ENCODE data around the gene FUT8.

The FUT8 gene

GRCh38 chr14:65462411-65462810 is 49.9 kb downstream of the FUT8 start:
- TF ChIP-seq CREB1 (IDR thresholded peaks at IDR 0.05; ENCODE audit: low read depth) (no peak), MAX (IDR thresholded peaks at IDR 0.05) (no peak), TCF12 (IDR thresholded peaks at IDR 0.05; ENCODE audit: low read depth) (no peak), TEAD4 (IDR thresholded peaks at IDR 0.05) (peak; percentile 8; the same call in 1 of the 2 replicates), ZBTB7A (IDR thresholded peaks at IDR 0.05; ENCODE audit: low read depth) (no peak)

DNA sequence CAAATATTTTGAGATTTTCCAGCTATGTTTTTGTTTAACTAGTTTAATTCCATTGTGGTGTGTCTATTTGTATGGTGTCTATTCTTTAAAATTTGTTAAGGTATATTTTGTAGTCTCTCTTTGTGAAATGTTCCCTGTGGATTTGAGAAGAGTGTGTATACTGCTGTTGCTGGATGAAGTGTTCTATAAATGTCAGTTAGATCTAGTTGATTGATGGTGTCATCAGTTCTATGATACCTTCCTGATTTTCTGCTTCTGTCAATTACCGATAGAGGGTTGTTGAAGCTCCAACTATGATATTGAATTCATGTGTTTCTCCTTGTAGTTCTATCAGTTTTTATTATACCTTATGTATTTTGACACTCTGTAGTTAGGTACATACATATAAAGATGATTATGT is 53.1 kb downstream of the FUT8 start:
- no peak for TF ChIP-seq USF1 (IDR thresholded peaks at IDR 0.05)
- TF ChIP-seq EGR1 (IDR thresholded peaks at IDR 0.05), result no peak
- no peak for TF ChIP-seq ZBTB7A (IDR thresholded peaks at IDR 0.05; ENCODE audit: low read depth)
- no peak for TF ChIP-seq FOXM1 (IDR thresholded peaks at IDR 0.05; ENCODE audit: borderline replicate concordance, low read depth)
- TF ChIP-seq, protein P1, sequence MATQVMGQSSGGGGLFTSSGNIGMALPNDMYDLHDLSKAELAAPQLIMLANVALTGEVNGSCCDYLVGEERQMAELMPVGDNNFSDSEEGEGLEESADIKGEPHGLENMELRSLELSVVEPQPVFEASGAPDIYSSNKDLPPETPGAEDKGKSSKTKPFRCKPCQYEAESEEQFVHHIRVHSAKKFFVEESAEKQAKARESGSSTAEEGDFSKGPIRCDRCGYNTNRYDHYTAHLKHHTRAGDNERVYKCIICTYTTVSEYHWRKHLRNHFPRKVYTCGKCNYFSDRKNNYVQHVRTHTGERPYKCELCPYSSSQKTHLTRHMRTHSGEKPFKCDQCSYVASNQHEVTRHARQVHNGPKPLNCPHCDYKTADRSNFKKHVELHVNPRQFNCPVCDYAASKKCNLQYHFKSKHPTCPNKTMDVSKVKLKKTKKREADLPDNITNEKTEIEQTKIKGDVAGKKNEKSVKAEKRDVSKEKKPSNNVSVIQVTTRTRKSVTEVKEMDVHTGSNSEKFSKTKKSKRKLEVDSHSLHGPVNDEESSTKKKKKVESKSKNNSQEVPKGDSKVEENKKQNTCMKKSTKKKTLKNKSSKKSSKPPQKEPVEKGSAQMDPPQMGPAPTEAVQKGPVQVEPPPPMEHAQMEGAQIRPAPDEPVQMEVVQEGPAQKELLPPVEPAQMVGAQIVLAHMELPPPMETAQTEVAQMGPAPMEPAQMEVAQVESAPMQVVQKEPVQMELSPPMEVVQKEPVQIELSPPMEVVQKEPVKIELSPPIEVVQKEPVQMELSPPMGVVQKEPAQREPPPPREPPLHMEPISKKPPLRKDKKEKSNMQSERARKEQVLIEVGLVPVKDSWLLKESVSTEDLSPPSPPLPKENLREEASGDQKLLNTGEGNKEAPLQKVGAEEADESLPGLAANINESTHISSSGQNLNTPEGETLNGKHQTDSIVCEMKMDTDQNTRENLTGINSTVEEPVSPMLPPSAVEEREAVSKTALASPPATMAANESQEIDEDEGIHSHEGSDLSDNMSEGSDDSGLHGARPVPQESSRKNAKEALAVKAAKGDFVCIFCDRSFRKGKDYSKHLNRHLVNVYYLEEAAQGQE (IDR thresholded peaks at IDR 0.05; ENCODE audit: low read depth), result no peak
- TF ChIP-seq TEAD4 (IDR thresholded peaks at IDR 0.05), result no peak
- TF ChIP-seq CREB1 (IDR thresholded peaks at IDR 0.05; ENCODE audit: low read depth), result no peak
- no peak for TF ChIP-seq MAX (IDR thresholded peaks at IDR 0.05)
- TF ChIP-seq CEBPB (IDR thresholded peaks at IDR 0.05), result no peak
- no peak for TF ChIP-seq TAF1 (IDR thresholded peaks at IDR 0.05; ENCODE audit: low read depth)
- TF ChIP-seq EP300 (IDR thresholded peaks at IDR 0.05; ENCODE audit: borderline replicate concordance), result no peak
- TF ChIP-seq NFIC (IDR thresholded peaks at IDR 0.05), result no peak
- no peak for TF ChIP-seq RAD21 (IDR thresholded peaks at IDR 0.05; ENCODE audit: low read depth)

DNA sequence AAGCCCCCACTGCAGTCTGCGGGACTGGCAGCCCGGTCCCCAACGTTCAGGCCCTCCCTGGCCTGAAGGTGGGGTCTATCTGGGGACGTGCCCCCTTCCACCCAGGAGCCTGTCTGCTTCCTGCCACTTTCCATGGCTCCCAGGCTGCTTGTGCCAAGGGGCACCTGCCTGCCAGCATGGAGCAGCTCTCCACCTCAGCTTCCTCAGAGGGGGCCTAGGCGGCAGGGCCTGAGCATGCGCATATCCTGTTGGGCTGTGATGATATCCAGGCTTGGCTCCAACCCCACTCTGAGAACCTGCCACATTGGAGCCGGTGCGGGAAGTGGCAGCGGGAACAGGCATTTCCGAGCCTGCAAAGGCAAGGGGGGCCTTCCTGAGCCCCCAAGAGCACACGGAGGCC is 57.4 kb downstream of the FUT8 start:
- TF ChIP-seq USF1 (IDR thresholded peaks at IDR 0.05) (no peak), TEAD4 (IDR thresholded peaks at IDR 0.05) (no peak), RAD21 (IDR thresholded peaks at IDR 0.05; ENCODE audit: low read depth) (no peak), EGR1 (IDR thresholded peaks at IDR 0.05) (no peak), CREB1 (IDR thresholded peaks at IDR 0.05; ENCODE audit: low read depth) (no peak), EP300 (IDR thresholded peaks at IDR 0.05; ENCODE audit: borderline replicate concordance) (no peak), FOXM1 (IDR thresholded peaks at IDR 0.05; ENCODE audit: borderline replicate concordance, low read depth) (no peak), CEBPB (IDR thresholded peaks at IDR 0.05) (no peak), YY1 (IDR thresholded peaks at IDR 0.05; ENCODE audit: low read depth) (no peak), MAX (IDR thresholded peaks at IDR 0.05) (no peak), NFIC (IDR thresholded peaks at IDR 0.05) (no peak)
- TF ChIP-seq, protein P1 (IDR thresholded peaks at IDR 0.05; ENCODE audit: low read depth), result no peak

DNA sequence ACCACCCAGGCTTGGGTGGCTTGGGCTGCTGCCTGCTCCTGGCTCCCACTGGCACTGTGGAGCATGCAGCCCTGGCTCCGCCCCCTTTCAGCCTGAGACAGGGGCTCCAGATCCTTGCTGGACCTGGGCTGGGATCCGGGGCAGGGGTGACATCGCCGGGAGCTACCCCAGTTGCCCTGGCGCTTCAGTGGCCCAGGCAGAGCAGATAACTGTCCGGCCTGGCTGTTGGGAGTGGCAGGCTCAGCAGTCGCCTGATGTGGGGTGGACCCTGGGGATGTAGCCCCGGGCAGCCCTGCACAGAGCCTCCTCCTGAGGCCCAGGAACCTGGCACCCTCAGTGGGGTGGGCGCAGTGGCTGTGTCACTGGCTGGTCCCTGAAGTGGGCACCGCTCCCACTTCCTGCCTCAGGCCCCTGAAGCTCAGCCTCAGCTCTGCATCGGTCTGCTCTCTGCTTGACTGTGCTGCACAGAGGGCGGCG is 57.9 kb downstream of the FUT8 start:
- no peak for TF ChIP-seq FOXM1 (IDR thresholded peaks at IDR 0.05; ENCODE audit: borderline replicate concordance, low read depth)
- no peak for TF ChIP-seq TCF12 (IDR thresholded peaks at IDR 0.05; ENCODE audit: low read depth)
- TF ChIP-seq, protein P1 (IDR thresholded peaks at IDR 0.05; ENCODE audit: low read depth), result no peak
- no peak for TF ChIP-seq RAD21 (IDR thresholded peaks at IDR 0.05; ENCODE audit: low read depth)
- TF ChIP-seq CREB1 (IDR thresholded peaks at IDR 0.05; ENCODE audit: low read depth), result no peak
- TF ChIP-seq CEBPB (IDR thresholded peaks at IDR 0.05), result no peak
- no peak for TF ChIP-seq EGR1 (IDR thresholded peaks at IDR 0.05)
- TF ChIP-seq NFIC (IDR thresholded peaks at IDR 0.05), result no peak
- TF ChIP-seq EP300 (IDR thresholded peaks at IDR 0.05; ENCODE audit: borderline replicate concordance), result no peak
- TF ChIP-seq TAF1 (IDR thresholded peaks at IDR 0.05; ENCODE audit: low read depth), result no peak
- TF ChIP-seq YY1 (IDR thresholded peaks at IDR 0.05; ENCODE audit: low read depth), result no peak
- TF ChIP-seq TEAD4 (IDR thresholded peaks at IDR 0.05), result no peak
- no peak for TF ChIP-seq USF1 (IDR thresholded peaks at IDR 0.05)
- no peak for TF ChIP-seq ZBTB7A (IDR thresholded peaks at IDR 0.05; ENCODE audit: low read depth)
- no peak for TF ChIP-seq MAX (IDR thresholded peaks at IDR 0.05)

Measured in Ishikawa (cell line).